NCI-H774 (cell line): ENCODE results near the gene CD81.
"Not testable (repeated sequence)": the region's sequence is repeated elsewhere in the genome, so short reads cannot be mapped to it uniquely, and the experiment has no call there.

Experiments
- DNase-seq: peaks from one replicate; lab custom pipeline; 2025; lab: John Stamatoyannopoulos, UW

CD81 gene

GRCh38 chr11:2376751-2377451 lies at the start of gene CD81:
Gene CD81 (plus strand): TSS chr11:2377310. CDS start chr11:2377550, 240 bp downstream.
- DNase-seq, result peak; percentile 15

DNA sequence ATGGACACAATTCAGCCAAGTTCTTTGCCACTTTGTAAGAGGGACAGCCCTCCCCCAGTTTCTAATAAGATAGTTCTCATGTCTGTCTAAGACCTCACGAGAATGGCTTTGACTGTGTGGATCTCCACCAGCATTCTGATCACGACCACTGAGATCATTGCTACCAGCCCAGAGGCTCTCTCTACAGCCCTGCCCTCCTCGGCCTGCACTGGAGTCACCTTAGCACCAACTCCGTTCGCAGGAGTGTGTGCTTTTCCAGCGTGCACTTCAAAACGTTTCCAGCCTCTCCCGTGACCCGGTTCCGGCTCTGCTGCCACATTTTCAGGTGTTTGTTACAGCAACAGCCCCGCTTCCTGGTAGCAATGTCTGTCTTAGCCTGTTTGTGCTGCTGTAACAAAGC lies 49.1 kb upstream of the CD81 start:
- DNase-seq, result no peak

DNA sequence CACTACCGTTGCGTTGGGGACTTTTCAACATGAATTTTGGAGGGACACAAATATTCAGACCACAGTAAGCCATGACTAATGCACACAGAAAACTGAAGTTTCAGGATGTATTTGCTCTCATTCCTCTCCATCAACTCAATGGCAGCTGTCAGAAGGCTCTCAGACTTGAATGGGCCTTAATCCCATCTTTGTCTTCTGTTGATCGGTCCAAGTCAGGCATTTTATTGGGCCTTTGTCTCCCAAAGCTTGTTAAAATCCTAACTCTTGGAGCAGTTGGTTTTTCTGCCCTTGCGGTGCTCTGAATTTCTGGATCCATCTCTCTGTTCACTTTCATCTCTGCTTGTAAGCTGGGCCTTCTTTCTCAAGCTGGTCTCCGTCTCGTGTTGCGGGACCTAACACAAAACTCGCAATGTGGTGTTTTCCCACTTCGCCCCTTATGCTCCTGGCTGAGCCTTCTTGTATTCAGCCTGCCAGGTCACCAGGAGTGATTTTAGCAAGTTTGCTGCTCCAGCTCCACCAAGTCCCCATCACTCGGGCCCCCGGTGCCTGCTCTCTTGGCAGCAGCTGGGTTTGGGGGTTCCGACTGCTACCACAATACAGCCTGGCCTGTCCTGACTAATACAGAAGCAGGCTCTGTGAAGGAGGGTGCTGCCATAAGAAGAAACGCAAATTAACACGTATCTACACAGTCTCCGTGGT lies 48.3 kb upstream of the CD81 start:
- no peak for DNase-seq

GRCh38 chr11:2329551-2329950 lies 47.6 kb upstream of the CD81 start:
- DNase-seq, result no peak

GRCh38 chr11:2330696-2331095 lies 46.4 kb upstream of the CD81 start:
- DNase-seq, result no peak

- no peak for DNase-seq
Observed at GRCh38 chr11:2331404-2331803, 45.7 kb upstream of the CD81 start.

- not testable (repeated sequence) for DNase-seq
Observed at GRCh38 chr11:2332569-2332968, 44.5 kb upstream of the CD81 start.

GRCh38 chr11:2333486-2334205 lies 43.5 kb upstream of the CD81 start:
- not testable (repeated sequence) for DNase-seq

DNA sequence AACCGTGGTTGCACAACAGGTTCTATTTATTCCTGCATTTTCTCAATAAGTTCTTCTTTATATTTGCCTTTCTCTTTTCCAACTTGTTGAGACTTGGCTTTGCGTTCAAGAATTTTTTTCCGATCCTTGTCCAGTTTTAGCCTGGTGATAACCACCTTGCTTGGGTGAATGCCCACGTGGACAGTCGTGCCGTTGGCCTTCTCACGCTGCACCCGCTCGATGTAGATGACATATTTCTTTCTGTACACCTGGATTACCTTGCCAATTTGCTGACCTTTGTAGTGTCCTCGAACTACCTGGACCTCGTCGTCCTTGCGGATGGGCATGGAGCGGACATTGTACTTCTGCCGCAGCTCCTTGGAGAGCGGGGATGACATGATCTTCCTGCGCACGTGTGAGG lies 41.8 kb upstream of the CD81 start:
- not testable (repeated sequence) for DNase-seq

- not testable (repeated sequence) for DNase-seq
Observed at GRCh38 chr11:2338760-2339159, 38.4 kb upstream of the CD81 start.

GRCh38 chr11:2342557-2342956 lies 34.6 kb upstream of the CD81 start:
- DNase-seq, result no peak

GRCh38 chr11:2342981-2343380 lies 34.1 kb upstream of the CD81 start:
- no peak for DNase-seq

GRCh38 chr11:2343502-2343901 lies 33.6 kb upstream of the CD81 start:
- DNase-seq, result no peak

DNA sequence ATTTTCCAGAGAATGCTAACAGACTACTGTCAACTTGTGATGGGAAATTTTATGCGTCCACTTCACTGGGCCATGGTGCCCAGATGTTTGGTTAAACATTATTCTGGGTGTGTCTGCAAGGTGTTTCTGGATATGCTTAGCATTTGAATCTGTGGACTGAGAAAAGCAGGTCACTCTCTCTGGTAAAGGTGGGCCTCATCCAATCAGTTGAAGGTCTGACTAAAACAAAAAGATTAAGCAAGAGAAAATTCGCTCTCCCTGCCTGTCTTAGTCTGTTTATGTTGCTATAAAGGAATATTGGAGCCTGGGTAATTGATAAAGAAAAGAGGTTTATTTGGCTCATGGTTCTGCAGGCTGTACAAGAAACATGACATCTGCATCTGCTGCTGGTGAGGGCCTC lies 32.1 kb upstream of the CD81 start:
- DNase-seq, result no peak

DNA sequence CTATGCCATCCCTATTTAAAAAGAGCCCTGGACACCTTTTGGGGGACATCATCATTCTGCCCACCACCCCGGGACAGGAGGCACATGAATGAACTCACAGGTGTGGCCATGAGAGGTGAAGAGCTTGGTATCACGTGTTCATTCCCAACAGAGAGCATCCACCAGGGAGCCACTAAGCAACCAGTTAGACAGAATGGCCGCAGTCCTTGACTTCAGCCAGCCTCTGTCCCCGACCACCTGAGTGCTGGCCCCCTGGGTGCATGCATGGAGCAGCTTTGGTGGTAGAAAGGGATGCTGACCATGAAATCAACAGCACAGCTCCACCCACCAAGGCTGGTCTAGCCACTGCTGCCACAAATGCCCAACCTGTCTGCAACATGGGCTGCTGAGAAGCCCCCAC lies 31.1 kb upstream of the CD81 start:
- DNase-seq, result no peak

DNA sequence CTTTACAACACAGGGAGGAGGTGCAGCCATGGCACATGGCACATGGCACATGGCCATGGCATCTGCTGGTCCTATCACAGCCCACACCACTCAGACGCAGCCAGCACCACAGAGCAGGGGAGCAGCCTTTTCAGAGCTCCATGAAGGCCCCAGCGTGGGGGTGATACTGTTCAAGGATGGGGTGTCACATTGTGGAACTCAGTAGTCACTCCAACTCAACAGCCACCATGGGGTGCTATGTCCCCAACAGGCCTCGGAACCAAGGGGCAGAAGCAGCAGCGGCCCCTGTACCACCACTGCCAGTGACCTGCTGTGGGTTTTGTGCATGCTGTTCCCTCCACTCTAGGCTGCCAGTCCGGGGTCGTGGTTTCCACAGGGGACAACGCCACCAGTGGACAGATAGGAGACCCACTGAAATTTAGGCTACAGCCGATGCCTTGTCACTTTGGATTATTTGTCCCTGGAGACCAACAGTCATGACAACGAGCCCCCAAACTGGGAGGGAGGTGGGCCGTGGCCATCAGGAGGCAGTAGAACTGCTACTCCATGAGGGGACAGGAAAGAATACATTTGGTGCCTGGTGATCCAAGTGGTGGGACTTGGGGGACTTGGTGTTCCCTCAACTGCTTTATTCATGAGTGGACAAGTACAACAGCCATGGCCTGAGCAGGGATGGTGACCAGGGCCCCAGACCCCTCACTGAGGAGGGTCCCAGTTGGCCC lies 30.4 kb upstream of the CD81 start:
- DNase-seq, result no peak

DNA sequence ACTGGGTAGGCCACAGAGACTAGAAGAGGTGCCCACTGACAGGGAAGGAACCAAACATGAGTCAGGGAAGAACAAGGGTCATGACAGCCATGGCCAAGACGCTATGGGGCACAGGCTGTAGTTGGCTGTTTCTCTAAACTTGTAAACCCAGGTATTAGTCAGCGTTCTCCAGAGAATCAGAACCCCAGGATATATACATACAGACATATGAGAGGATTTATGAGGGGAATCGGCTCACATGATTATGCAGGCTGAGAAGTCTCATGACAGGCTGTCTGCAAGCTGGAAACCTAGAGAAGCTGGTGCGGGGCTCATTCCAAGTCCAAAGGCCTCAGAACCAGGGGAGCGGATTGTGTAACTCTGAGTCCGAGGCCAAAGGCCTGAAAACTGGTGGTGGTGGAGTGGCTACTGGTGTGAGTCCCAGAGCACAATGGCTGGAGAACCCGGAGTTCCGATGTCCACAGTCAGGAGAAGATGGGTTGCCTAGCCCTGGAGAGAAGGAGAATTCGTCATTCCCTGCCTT lies 29.7 kb upstream of the CD81 start:
- no peak for DNase-seq

DNA sequence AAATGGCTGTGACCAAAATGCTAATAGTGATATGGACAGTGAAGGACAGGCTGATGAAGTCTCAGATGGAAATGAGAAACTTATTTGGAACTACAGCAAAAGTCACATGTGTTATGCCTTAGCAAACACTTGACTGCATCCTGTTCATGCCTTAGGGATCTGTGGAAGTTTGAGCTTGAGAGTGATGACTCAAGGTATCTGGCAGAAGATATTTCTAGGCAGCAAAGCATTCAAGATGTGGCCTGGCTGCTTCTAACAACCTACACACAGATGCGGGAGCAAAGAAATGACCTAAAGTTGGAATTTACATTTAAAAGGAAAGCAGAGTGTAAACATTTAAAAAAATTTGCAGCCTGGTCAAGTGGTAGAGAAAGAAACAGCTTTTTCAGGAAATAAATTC lies 28.1 kb upstream of the CD81 start:
- DNase-seq, result no peak

- no peak for DNase-seq
Observed at GRCh38 chr11:2351701-2352100, 25.4 kb upstream of the CD81 start.

DNA sequence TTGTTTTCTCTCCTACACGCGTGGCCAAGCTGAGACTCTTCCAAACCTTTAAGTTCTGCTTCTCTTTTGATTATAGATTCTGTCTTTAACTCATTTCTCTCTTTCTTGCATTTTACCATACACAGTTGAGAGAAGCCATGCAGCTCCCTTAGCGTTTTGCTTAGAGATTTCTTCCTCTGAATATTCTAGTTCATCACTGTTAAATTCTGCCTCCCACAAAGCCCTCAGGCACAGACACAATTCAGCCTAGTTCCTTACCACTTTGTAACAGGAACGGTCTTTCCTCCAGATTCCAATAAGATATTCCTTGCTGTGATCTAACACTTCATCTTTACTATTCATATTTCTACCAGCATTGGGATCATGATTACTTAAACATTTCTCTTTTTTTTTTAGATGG lies 24.7 kb upstream of the CD81 start:
- DNase-seq, result no peak

GRCh38 chr11:2355000-2355644 lies 22.0 kb upstream of the CD81 start:
- no peak for DNase-seq

GRCh38 chr11:2357246-2357645 lies 19.9 kb upstream of the CD81 start:
- no peak for DNase-seq
